Central memory CD8-positive, alpha-beta T cell (primary cell): ENCODE results near the gene C10orf90.

Experiments used
- ATAC-seq: fragments of 150-1000 bp; cut with Tn5 transposase; replicated peaks from 2 replicates; pipeline ENCODE4 v1.10.0; 2022; ENCODE audit warnings: mild to moderate bottlenecking, moderate FRiP score, moderate number of reproducible peaks; ENCODE audit not compliant: poor library complexity, severe bottlenecking; ENCODE audit errors: extremely low read depth
- DNase-seq, 2 donors: peaks; one replicate each; pipeline ENCODE4 v3.0.0; 2021; ENCODE audit warnings: low spot score in 2 of 2
- H3K27ac Mint-ChIP-seq: one replicate; pipeline ENCODE4 v1.8.0; 2022; ENCODE audit warnings: low read depth, mild to moderate bottlenecking, moderate library complexity, mixed read lengths
- H3K27me3 Mint-ChIP-seq: one replicate; pipeline ENCODE4 v1.8.0; 2022; ENCODE audit warnings: mixed read lengths
- H3K36me3 Mint-ChIP-seq: one replicate; pipeline ENCODE4 v1.8.0; 2022; ENCODE audit warnings: mild to moderate bottlenecking, moderate library complexity, mixed read lengths; ENCODE audit not compliant: insufficient read depth
- H3K4me1 Mint-ChIP-seq: one replicate; pipeline ENCODE4 v1.8.0; 2022; ENCODE audit warnings: mixed read lengths
- H3K4me3 Mint-ChIP-seq: one replicate; pipeline ENCODE4 v1.8.0; 2022; ENCODE audit warnings: mild to moderate bottlenecking, moderate library complexity, mixed read lengths
- H3K9me3 Mint-ChIP-seq: one replicate; pipeline ENCODE4 v1.8.0; 2022; ENCODE audit warnings: mixed read lengths

Gene C10orf90

GRCh38 chr10:126516515-126516914, 154.0 kb downstream of the C10orf90 start:
- no peaks in the 10 kb centered on the region for H3K9me3 Mint-ChIP-seq
- H3K27ac Mint-ChIP-seq: no peak overlapping the region
- no peaks in the 10 kb centered on the region for H3K36me3 Mint-ChIP-seq
- DNase-seq (no peak), ATAC-seq (no peak)
- H3K4me1 Mint-ChIP-seq: no peaks in the 10 kb centered on the region
- no peak overlapping the region for H3K4me3 Mint-ChIP-seq
- H3K27me3 Mint-ChIP-seq: no peaks in the 10 kb centered on the region

- H3K36me3 Mint-ChIP-seq: no peaks in the 10 kb centered on the region
These were observed 158.5 kb downstream of the C10orf90 start for GRCh38 chr10:126511917-126512479.

GRCh38 chr10:126509182-126509581, 161.3 kb downstream of the C10orf90 start:
- DNase-seq: no peak
- no peak for ATAC-seq
- Mint-ChIP-seq H3K27ac (no peak overlapping the region), H3K9me3 (peaks cover 5% of the 10 kb centered on the region), H3K4me1 (no peaks in the 10 kb centered on the region), H3K27me3 (no peaks in the 10 kb centered on the region), H3K36me3 (no peaks in the 10 kb centered on the region), H3K4me3 (no peak overlapping the region)

More at GRCh38 chr10:126511917-126512479, 158.5 kb downstream of the C10orf90 start:
- Mint-ChIP-seq H3K4me1 (no peaks in the 10 kb centered on the region), H3K4me3 (no peak overlapping the region), H3K27ac (no peak overlapping the region), H3K9me3 (peaks cover 5% of the 10 kb centered on the region), H3K27me3 (no peaks in the 10 kb centered on the region)
- ATAC-seq (no peak), DNase-seq (no peak)

GRCh38 chr10:126508535-126509040, 161.9 kb downstream of the C10orf90 start:
- DNase-seq (no peak), ATAC-seq (no peak)
- no peaks in the 10 kb centered on the region for H3K36me3 Mint-ChIP-seq
- H3K27me3 Mint-ChIP-seq: no peaks in the 10 kb centered on the region
- H3K27ac Mint-ChIP-seq: no peak overlapping the region
- no peak overlapping the region for H3K4me3 Mint-ChIP-seq
- no peaks in the 10 kb centered on the region for H3K4me1 Mint-ChIP-seq
- peaks cover 5% of the 10 kb centered on the region for H3K9me3 Mint-ChIP-seq

- H3K4me3 Mint-ChIP-seq: no peak overlapping the region
- no peaks in the 10 kb centered on the region for H3K27me3 Mint-ChIP-seq
- H3K4me1 Mint-ChIP-seq: no peaks in the 10 kb centered on the region
- DNase-seq: no peak
- no peak for ATAC-seq
- H3K36me3 Mint-ChIP-seq: no peaks in the 10 kb centered on the region
- no peak overlapping the region for H3K27ac Mint-ChIP-seq
- H3K9me3 Mint-ChIP-seq: peaks cover 1% of the 10 kb centered on the region
These were observed 165.8 kb downstream of the C10orf90 start for GRCh38 chr10:126504761-126505112.

GRCh38 chr10:126504063-126504760, 166.3 kb downstream of the C10orf90 start:
- DNase-seq: no peak
- no peak for ATAC-seq

GRCh38 chr10:126503392-126504062, 167.0 kb downstream of the C10orf90 start:
- no peak overlapping the region for H3K4me3 Mint-ChIP-seq
- DNase-seq (no peak), ATAC-seq (no peak)
- no peaks in the 10 kb centered on the region for H3K27me3 Mint-ChIP-seq
- no peak overlapping the region for H3K27ac Mint-ChIP-seq
- no peaks in the 10 kb centered on the region for H3K36me3 Mint-ChIP-seq
- no peaks in the 10 kb centered on the region for H3K9me3 Mint-ChIP-seq
- H3K4me1 Mint-ChIP-seq: no peaks in the 10 kb centered on the region

More at GRCh38 chr10:126504063-126504760, 166.3 kb downstream of the C10orf90 start:
- Mint-ChIP-seq H3K4me3 (no peak overlapping the region), H3K27me3 (no peaks in the 10 kb centered on the region), H3K27ac (no peak overlapping the region), H3K4me1 (no peaks in the 10 kb centered on the region), H3K9me3 (no peaks in the 10 kb centered on the region), H3K36me3 (no peaks in the 10 kb centered on the region)

GRCh38 chr10:126502441-126502840, 168.1 kb downstream of the C10orf90 start:
- Mint-ChIP-seq H3K27me3 (no peaks in the 10 kb centered on the region), H3K9me3 (no peaks in the 10 kb centered on the region), H3K4me1 (no peaks in the 10 kb centered on the region), H3K27ac (no peak overlapping the region), H3K36me3 (no peaks in the 10 kb centered on the region), H3K4me3 (no peak overlapping the region)
- ATAC-seq (no peak), DNase-seq (no peak)

GRCh38 chr10:126501828-126502227, 168.7 kb downstream of the C10orf90 start:
- Mint-ChIP-seq H3K4me3 (no peak overlapping the region), H3K27ac (no peak overlapping the region), H3K27me3 (no peaks in the 10 kb centered on the region), H3K36me3 (no peaks in the 10 kb centered on the region), H3K4me1 (no peaks in the 10 kb centered on the region), H3K9me3 (peaks cover 6% of the 10 kb centered on the region)
- ATAC-seq (no peak), DNase-seq (no peak)

- Mint-ChIP-seq H3K36me3 (no peaks in the 10 kb centered on the region), H3K27me3 (no peaks in the 10 kb centered on the region), H3K27ac (no peak overlapping the region), H3K9me3 (peaks cover 11% of the 10 kb centered on the region), H3K4me1 (no peaks in the 10 kb centered on the region), H3K4me3 (no peak overlapping the region)
- no peak for DNase-seq
- no peak for ATAC-seq
These were observed 169.6 kb downstream of the C10orf90 start for GRCh38 chr10:126500866-126501265.

GRCh38 chr10:126500185-126500584, 170.3 kb downstream of the C10orf90 start:
- Mint-ChIP-seq H3K27ac (no peak overlapping the region), H3K4me3 (no peak overlapping the region), H3K36me3 (peaks cover under 1% of the 10 kb centered on the region), H3K27me3 (no peaks in the 10 kb centered on the region), H3K4me1 (no peaks in the 10 kb centered on the region), H3K9me3 (peaks cover 14% of the 10 kb centered on the region)
- ATAC-seq (no peak), DNase-seq (no peak)

- no peak for ATAC-seq
- H3K9me3 Mint-ChIP-seq: peaks cover 14% of the 10 kb centered on the region
- no peak overlapping the region for H3K27ac Mint-ChIP-seq
These were observed 170.7 kb downstream of the C10orf90 start for GRCh38 chr10:126499744-126500143.

GRCh38 chr10:126497672-126498071, 172.8 kb downstream of the C10orf90 start:
- H3K9me3 Mint-ChIP-seq: peaks cover 14% of the 10 kb centered on the region
- H3K4me1 Mint-ChIP-seq: no peaks in the 10 kb centered on the region
- DNase-seq (no peak), ATAC-seq (no peak)
- no peak overlapping the region for H3K27ac Mint-ChIP-seq
- H3K36me3 Mint-ChIP-seq: peaks cover 3% of the 10 kb centered on the region
- H3K27me3 Mint-ChIP-seq: no peaks in the 10 kb centered on the region
- no peak overlapping the region for H3K4me3 Mint-ChIP-seq

More at GRCh38 chr10:126499744-126500143, 170.7 kb downstream of the C10orf90 start:
- no peak for DNase-seq
- H3K27me3 Mint-ChIP-seq: no peaks in the 10 kb centered on the region
- H3K36me3 Mint-ChIP-seq: peaks cover 3% of the 10 kb centered on the region
- H3K4me1 Mint-ChIP-seq: no peaks in the 10 kb centered on the region
- H3K4me3 Mint-ChIP-seq: no peak overlapping the region
